Heart right ventricle (tissue), 16 donors: ENCODE measurements around the gene CPT1C. TPM values are rescaled to one million over a fixed set of nuclear protein-coding genes. Genes with fewer than 3 reads are reported as not detected.
A peak's percentile ranks its signal among the peaks of the same experiment; 100 is the strongest.

Source experiments
- ATAC-seq, 8 donors: fragments of 200-7000 bp; cut with Tn5 transposase; one replicate each; pipeline ENCODE4 v1.9.1; 2020; ENCODE audit warnings: mild to moderate bottlenecking in 8 of 8, moderate library complexity in 8 of 8, moderate number of reproducible peaks in 1 of 8
- DNase-seq, 2 donors: peaks; one replicate each; pipeline ENCODE4 v3.0.0-alpha.2; 2020
- H3K27ac ChIP-seq, 10 donors: fragments of 200-600 bp; sonication (generic) in 2 of 10; one replicate each; pipeline versions ENCODE4 v1.5.0 to v1.8.0; 2020 to 2022; ENCODE audit warnings: mild to moderate bottlenecking in 3 of 10
- H3K27me3 ChIP-seq, 7 donors: fragments of 200-600 bp; one replicate each; pipeline ENCODE4 v1.8.0; 2021 to 2022; ENCODE audit warnings: mild to moderate bottlenecking in 2 of 7
- H3K36me3 ChIP-seq, 9 donors: fragments of 200-600 bp; sonication (generic) in 1 of 9; one replicate each; pipeline versions ENCODE4 v1.5.0 to v1.8.0; 2020 to 2022; ENCODE audit warnings: mild to moderate bottlenecking in 2 of 9
- H3K4me1 ChIP-seq, 9 donors: fragments of 200-600 bp; sonication (generic) in 1 of 9; one replicate each; pipeline versions ENCODE4 v1.5.0 to v1.8.0; 2020 to 2022; ENCODE audit warnings: mild to moderate bottlenecking in 4 of 9
- H3K4me3 ChIP-seq, 10 donors: fragments of 200-600 bp; sonication (generic) in 2 of 10; one replicate each; pipeline versions ENCODE4 v1.5.0 to v1.8.0; 2020 to 2022; ENCODE audit warnings: mild to moderate bottlenecking in 7 of 10, moderate library complexity in 2 of 10
- H3K9me3 ChIP-seq, 11 donors: fragments of 200-600 bp in 10 of 11; sonication (generic) in 2 of 11; one replicate each; pipeline versions ENCODE4 v1.5.0 to v1.8.0; 2013 to 2022; ENCODE audit warnings: mild to moderate bottlenecking in 2 of 11, control low read depth in 1 of 11, moderate library complexity in 1 of 11
- CTCF ChIP-seq, 9 donors: fragments of 200-600 bp; sonication (generic) in 2 of 9; IDR thresholded peaks; one replicate each; pipeline versions ENCODE4 v1.5.0 to v1.8.0; 2021 to 2022; ENCODE audit warnings: antibody characterized with exemption in 9 of 9, mild to moderate bottlenecking in 5 of 9, moderate library complexity in 1 of 9
- WGBS, 2 donors: extraction: QIAGEN DNeasy Blood & Tissue Kit; methylation state at CpG; one replicate each; pipeline ENCODE4 v1.1.7; 2013; ENCODE audit warnings: inconsistent platforms in 1 of 2; 5-methylcytosine and 5-hydroxymethylcytosine counted together
- intact Hi-C, 10 donors: fragments of 100-400 bp; cut with DNase I; formaldehyde crosslinking; loops; one replicate each; pipeline versions ENCODE4 v1.11.1 to v1.14.2; 2022
- polyA plus RNA-seq, 2 donors: library from polyadenylated mRNA; stranded (reverse); fragments of 200-250 nt; gene quantifications; one replicate each; pipeline ENCODE4 v1.2.3, GENCODE V29; 2013
- total RNA-seq, 10 donors: library from RNA; stranded (reverse); fragmentation: NEBNext Ultra II Directional in 3 of 10; extraction: Animal tissue kit (Norgen Biotek cat#: 25700) in 3 of 10; gene quantifications; one replicate each; pipeline versions ENCODE4 v1.2.1 to v1.2.4, GENCODE V29; 2021 to 2023
- donor health status: Arrhythmogenic right ventricular cardiomyopathy.
- donor health status: ischemic (EF 13 %, LVEDD 7.1; RV severe dilation, severe dysfunction).
- donor health status: healthy with polysubstance abuse.
- donor health status: DM: no; HTN: yes; CAD: no.
- donor health status: DM: no; HTN: no; CAD: no.
- donor health status: ischemic (EF 25% LVEDD 6.9; RV normal size, moderate dysfunction).
- donor health status: ischemic (EF 25% LVEDD 5.7; RV mildly dilated, moderate dysfunction).
- donor health status: healthy.
- donor health status: DM: yes; HTN: yes; CAD: no.
- donor health status: Ischemic cardiomyopathy.
- donor health status: ischemic (EF 35%, LVEDD 5.7; RV mildly dilated, moderate dysfunction).
- donor health status: nonischemic (EF 11% LVEDD 7.7; RV severe dilation, severe dysfunction).
- donor health status: DM: yes; HTN: yes; CAD: no.
- donor health status: PGD.
- donor health status: ischemic (EF 29% LVEDD 5.4; RV normal size, mild dysfunction).
- donor health status: nonischemic (EF 23%, LVEDD 6.1; RV moderate dilation, normal function).

CPT1C gene
- total and polyA plus RNA-seq, 12 donors: 1.4 to 10.7 (median 2.3) TPM

DNA sequence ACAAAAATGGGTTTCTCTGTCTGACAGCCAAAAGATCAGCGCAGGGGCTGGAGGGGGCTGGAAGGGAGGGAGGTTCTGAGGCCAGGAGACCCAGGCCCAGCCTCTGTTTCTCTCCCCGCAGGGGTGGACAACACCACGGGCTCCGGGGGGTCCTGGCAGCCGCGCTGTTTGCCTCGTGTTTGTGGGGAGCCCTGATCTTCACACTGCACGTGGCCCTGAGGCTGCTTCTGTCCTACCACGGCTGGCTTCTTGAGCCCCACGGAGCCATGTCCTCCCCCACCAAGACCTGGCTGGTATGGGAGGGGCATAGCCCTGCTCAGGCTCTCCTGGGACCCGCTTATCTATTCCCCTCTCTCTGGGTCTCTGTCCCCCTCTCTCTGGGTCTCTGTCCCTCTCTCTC lies 9.6 kb downstream of the CPT1C start:
- no peak for DNase-seq
- no peaks in the 10 kb centered on the region for H3K4me1 ChIP-seq
- peaks cover 0 to 6% (median 4%) of the 10 kb centered on the region in 7 donors for H3K27me3 ChIP-seq
- 58 to 64% methylated on average over 11 of the region's 11 CpGs for WGBS, 2 donors
- H3K27ac ChIP-seq: no peak overlapping the region
- intact Hi-C loops: no loop called here
- no peak overlapping the region for H3K4me3 ChIP-seq
- peak in 1 of 8 donors; percentile 49 for ATAC-seq
- no peak for TF ChIP-seq CTCF (IDR thresholded peaks at IDR 0.05)
- H3K36me3 ChIP-seq: no peaks in the 10 kb centered on the region
- H3K9me3 ChIP-seq: no peaks in the 10 kb centered on the region

DNA sequence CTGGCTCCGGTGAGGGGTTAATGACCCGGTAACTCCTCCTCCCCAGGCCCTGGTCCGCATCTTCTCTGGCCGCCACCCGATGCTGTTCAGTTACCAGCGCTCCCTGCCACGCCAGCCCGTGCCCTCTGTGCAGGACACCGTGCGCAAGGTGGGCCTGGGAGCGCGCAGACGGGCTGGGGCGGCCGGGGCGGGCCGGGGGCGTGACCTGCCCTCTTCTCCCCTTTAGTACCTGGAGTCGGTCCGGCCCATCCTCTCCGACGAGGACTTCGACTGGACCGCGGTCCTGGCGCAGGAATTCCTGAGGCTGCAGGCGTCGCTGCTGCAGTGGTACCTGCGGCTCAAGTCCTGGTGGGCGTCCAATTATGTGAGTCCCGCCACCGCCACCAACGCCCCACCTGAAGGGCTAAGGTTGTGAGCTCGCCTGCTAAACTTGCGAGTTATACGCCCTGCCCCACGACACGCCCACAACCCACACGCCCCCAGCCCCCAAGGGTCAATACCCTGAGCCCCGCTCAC lies 10.4 kb downstream of the CPT1C start:
- no peaks in the 10 kb centered on the region for H3K9me3 ChIP-seq
- no peak for TF ChIP-seq CTCF (IDR thresholded peaks at IDR 0.05)
- no peak overlapping the region for H3K27ac ChIP-seq
- DNase-seq (no peak), ATAC-seq (peak in 1 of 8 donors; percentile 33)
- H3K4me3 ChIP-seq: no peak overlapping the region
- peaks cover 0 to 6% (median 4%) of the 10 kb centered on the region in 7 donors for H3K27me3 ChIP-seq
- H3K36me3 ChIP-seq: no peaks in the 10 kb centered on the region
- WGBS, 2 donors: 47 to 54% methylated on average over 40 of the region's 40 CpGs
- no peaks in the 10 kb centered on the region for H3K4me1 ChIP-seq
- intact Hi-C loops: no loop called here

DNA sequence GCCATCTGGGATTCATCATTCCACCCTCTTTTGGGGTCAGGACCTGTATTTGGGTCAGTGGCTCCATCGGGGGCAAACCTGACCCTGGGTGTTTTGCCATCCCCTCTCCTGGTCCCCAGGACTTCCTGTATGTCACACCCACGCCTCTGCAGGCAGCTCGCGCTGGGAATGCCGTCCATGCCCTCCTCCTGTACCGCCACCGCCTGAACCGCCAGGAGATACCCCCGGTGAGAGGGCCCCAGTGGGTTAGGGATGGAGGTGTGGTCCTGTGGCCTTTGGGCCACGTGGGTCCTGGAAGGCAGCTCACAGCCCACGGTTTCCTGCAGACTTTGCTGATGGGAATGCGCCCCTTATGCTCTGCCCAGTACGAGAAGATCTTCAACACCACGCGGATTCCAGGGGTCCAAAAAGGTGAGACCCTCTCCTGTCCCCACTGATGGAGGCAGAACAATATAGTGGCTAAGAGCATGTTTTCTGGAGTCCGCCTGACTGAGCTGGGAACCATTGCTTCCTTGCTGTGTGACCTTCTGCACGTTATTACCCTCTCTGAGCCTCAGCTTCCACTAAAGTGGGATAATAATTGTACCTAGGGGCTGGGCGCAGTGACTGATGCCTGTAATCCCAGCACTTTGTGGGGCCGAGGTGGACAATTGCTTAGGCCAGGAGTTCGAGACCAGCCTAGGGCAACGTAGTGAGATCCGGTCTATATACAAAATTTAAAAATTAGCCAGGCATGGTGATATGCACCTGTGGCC lies 14.1 kb downstream of the CPT1C start:
- Histone ChIP-seq H3K27ac (no peak overlapping the region), H3K36me3 (no peaks in the 10 kb centered on the region), H3K27me3 (peaks cover 0 to 6% (median 4%) of the 10 kb centered on the region in 7 donors), H3K4me3 (no peak overlapping the region), H3K9me3 (no peaks in the 10 kb centered on the region), H3K4me1 (no peaks in the 10 kb centered on the region)
- DNase-seq (no peak), ATAC-seq (no peak)
- intact Hi-C loops: no loop called here
- TF ChIP-seq CTCF (IDR thresholded peaks at IDR 0.05): no peak
- WGBS, 2 donors: 91% methylated on average over 22 of the region's 22 CpGs

GRCh38 chr19:49705919-49706318 lies 15.0 kb downstream of the CPT1C start:
- intact Hi-C loops: no loop called here
- H3K27me3 ChIP-seq: peaks cover 0 to 6% (median 4%) of the 10 kb centered on the region in 7 donors
- no peak overlapping the region for H3K4me3 ChIP-seq
- H3K36me3 ChIP-seq: peaks cover 0 to 4% (median 0%) of the 10 kb centered on the region in 9 donors
- H3K9me3 ChIP-seq: no peaks in the 10 kb centered on the region
- 94% methylated on average over 16 of the region's 16 CpGs for WGBS, 2 donors
- no peak for TF ChIP-seq CTCF (IDR thresholded peaks at IDR 0.05)
- H3K27ac ChIP-seq: no peak overlapping the region
- no peak for DNase-seq
- peak in 1 of 8 donors; percentile 8 for ATAC-seq
- H3K4me1 ChIP-seq: no peaks in the 10 kb centered on the region
